ENCODE measurements around the gene MCRIP2.

GRCh38 chr16:619476-620100 lies 22.0 kb upstream of the MCRIP2 start:
- TF ChIP-seq, protein P1, sequence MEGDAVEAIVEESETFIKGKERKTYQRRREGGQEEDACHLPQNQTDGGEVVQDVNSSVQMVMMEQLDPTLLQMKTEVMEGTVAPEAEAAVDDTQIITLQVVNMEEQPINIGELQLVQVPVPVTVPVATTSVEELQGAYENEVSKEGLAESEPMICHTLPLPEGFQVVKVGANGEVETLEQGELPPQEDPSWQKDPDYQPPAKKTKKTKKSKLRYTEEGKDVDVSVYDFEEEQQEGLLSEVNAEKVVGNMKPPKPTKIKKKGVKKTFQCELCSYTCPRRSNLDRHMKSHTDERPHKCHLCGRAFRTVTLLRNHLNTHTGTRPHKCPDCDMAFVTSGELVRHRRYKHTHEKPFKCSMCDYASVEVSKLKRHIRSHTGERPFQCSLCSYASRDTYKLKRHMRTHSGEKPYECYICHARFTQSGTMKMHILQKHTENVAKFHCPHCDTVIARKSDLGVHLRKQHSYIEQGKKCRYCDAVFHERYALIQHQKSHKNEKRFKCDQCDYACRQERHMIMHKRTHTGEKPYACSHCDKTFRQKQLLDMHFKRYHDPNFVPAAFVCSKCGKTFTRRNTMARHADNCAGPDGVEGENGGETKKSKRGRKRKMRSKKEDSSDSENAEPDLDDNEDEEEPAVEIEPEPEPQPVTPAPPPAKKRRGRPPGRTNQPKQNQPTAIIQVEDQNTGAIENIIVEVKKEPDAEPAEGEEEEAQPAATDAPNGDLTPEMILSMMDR (IDR thresholded peaks at IDR 0.05; ENCODE audit: insufficient read depth, low read depth, low read length): no peak
- no peak for TF ChIP-seq EZH2 (IDR thresholded peaks at IDR 0.05; ENCODE audit: insufficient read depth, low read length)

Measured in astrocyte (in vitro differentiated cells and primary cell).